K562 (cell line): ENCODE data around the gene KIF4B. TPM values are rescaled to one million over a fixed set of nuclear protein-coding genes. Genes with fewer than 3 reads are reported as not detected.
A peak's percentile ranks its signal among the peaks of the same experiment; 100 is the strongest.

Source experiments
- CTBP1 ChIP-seq: fragments of 450-650 bp; IDR thresholded peaks from 2 replicates; pipeline ENCODE4 v1.6.1; 2016; ENCODE audit warnings: borderline replicate concordance
- IFI16 ChIP-seq: fragments of 250-450 bp; sonication (Bioruptor Pico); IDR thresholded peaks from 2 replicates; pipeline ENCODE4 v2.1.2; 2022; ENCODE audit warnings: mild to moderate bottlenecking, inconsistent platforms
- NFYB ChIP-seq: IDR thresholded peaks from 2 replicates; pipeline ENCODE4 v1.6.1; 2011; ENCODE audit warnings: mild to moderate bottlenecking, moderate library complexity; ENCODE audit not compliant: insufficient read length; ENCODE audit errors: extremely low read depth
- REST ChIP-seq, 2 experiments: fragments of 450-650 bp; formaldehyde crosslinking in 1 of 2; IDR thresholded peaks; 2 replicates each; pipeline versions ENCODE4 v1.4.0 to v1.6.1; 2014 to 2020; ENCODE audit warnings: mild to moderate bottlenecking in 2 of 2, borderline replicate concordance in 1 of 2, low read depth in 1 of 2
- SMC3 ChIP-seq: conservative IDR thresholded peaks from 2 replicates; pipeline ENCODE4 v1.6.1; 2011; ENCODE audit warnings: low read depth, low read length, improper control_type of control experiment; ENCODE audit not compliant: insufficient read depth
- ZNF146 ChIP-seq: IDR thresholded peaks from one replicate; pipeline ENCODE4 v1.6.1; 2018; ENCODE audit warnings: missing compliant biosample characterization; ENCODE audit not compliant: unreplicated experiment
- ZNF3 ChIP-seq: fragments of 250-450 bp; sonication (Bioruptor Pico); IDR thresholded peaks from 2 replicates; pipeline ENCODE4 v1.5.0; 2021; ENCODE audit warnings: mild to moderate bottlenecking, moderate library complexity
- ZNF347 ChIP-seq: fragments of 450-650 bp; formaldehyde crosslinking; IDR thresholded peaks from 2 replicates; pipeline ENCODE4 v1.4.0; 2020; ENCODE audit warnings: low read depth, mild to moderate bottlenecking, moderate library complexity
- ZNF57 ChIP-seq: fragments of 450-650 bp; formaldehyde crosslinking; IDR thresholded peaks from 2 replicates; pipeline ENCODE4 v1.4.0; 2020; ENCODE audit warnings: mild to moderate bottlenecking, moderate library complexity
- polyA plus RNA-seq, 8 experiments: library from polyadenylated mRNA; depleted of rRNA in 4 of 8; stranded (reverse) in 5 of 8; unstranded in 3 of 8; fragments of >200 nt; fragmentation: Nextera tagmentation in 2 of 8; fragmentation: Illumina TruSeq in 1 of 8; extraction: Ambion mirVana in 2 of 8; extraction: Trizol in 1 of 8; gene quantifications; 2 replicates each; pipeline versions ENCODE4 v1.2.1 to v1.2.3, GENCODE V29; 2011 to 2014; ENCODE audit warnings: inconsistent platforms in 1 of 8, missing spikeins in 1 of 8
- total RNA-seq, 7 experiments: library from RNA; depleted of rRNA in 6 of 7; stranded (reverse); fragments of >200 nt in 6 of 7; fragmentation: Illumina TruSeq in 2 of 7; extraction: Trizol in 2 of 7; gene quantifications; 2 replicates each; pipeline versions ENCODE4 v1.2.1 to v1.2.3, GENCODE V29; 2011 to 2021; ENCODE audit warnings: low replicate concordance in 1 of 7
- TF ChIP-seq, protein P1 (sequence below): fragments of 450-650 bp; formaldehyde crosslinking; IDR thresholded peaks from 2 replicates; pipeline ENCODE4 v1.4.0; 2020; ENCODE audit warnings: mild to moderate bottlenecking, moderate library complexity
- TF ChIP-seq, protein P2 (sequence below): sonication (generic); formaldehyde crosslinking; IDR thresholded peaks from 2 replicates; pipeline ENCODE4 v1.8.0; 2023; ENCODE audit warnings: mild to moderate bottlenecking, missing genetic modification reagents

Gene KIF4B
- total and polyA plus RNA-seq, 9 of the 15 experiments (the other 6 are each of a cell fraction or from before 2014, with no cell fraction given) = 0.01 to 0.09 (median 0.07) TPM; not detected in 2

GRCh38 chr5:154972476-154973080 is 41.0 kb upstream of the KIF4B start (continued):
- TF ChIP-seq IFI16 (no peak), REST (IDR thresholded peaks at IDR 0.05; ENCODE audit: borderline replicate concordance) (peak; percentile 48; the same call in 1 of the 2 replicates), REST (CRISPR knock-in tag; IDR thresholded peaks at IDR 0.05; ENCODE audit: low read depth) (no peak), ZNF347 (no peak), ZNF57 (no peak), SMC3 (peak; percentile 40), CTBP1 (no peak), ZNF146 (CRISPR knock-in tag) (no peak), ZNF3 (no peak), NFYB (no peak)
- TF ChIP-seq, protein P1, sequence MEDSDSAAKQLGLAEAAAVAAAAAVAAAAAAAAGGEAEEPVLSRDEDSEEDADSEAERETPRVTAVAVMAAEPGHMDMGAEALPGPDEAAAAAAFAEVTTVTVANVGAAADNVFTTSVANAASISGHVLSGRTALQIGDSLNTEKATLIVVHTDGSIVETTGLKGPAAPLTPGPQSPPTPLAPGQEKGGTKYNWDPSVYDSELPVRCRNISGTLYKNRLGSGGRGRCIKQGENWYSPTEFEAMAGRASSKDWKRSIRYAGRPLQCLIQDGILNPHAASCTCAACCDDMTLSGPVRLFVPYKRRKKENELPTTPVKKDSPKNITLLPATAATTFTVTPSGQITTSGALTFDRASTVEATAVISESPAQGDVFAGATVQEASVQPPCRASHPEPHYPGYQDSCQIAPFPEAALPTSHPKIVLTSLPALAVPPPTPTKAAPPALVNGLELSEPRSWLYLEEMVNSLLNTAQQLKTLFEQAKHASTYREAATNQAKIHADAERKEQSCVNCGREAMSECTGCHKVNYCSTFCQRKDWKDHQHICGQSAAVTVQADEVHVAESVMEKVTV = peak; percentile 18; the same call in 1 of the 2 replicates
- TF ChIP-seq, protein P2, sequence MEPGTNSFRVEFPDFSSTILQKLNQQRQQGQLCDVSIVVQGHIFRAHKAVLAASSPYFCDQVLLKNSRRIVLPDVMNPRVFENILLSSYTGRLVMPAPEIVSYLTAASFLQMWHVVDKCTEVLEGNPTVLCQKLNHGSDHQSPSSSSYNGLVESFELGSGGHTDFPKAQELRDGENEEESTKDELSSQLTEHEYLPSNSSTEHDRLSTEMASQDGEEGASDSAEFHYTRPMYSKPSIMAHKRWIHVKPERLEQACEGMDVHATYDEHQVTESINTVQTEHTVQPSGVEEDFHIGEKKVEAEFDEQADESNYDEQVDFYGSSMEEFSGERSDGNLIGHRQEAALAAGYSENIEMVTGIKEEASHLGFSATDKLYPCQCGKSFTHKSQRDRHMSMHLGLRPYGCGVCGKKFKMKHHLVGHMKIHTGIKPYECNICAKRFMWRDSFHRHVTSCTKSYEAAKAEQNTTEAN (CRISPR knock-in tag) = no peak
